GM18498 (cell line): ENCODE data around the gene ZYG11B.
A peak's percentile ranks its signal among the peaks of the same experiment; 100 is the strongest.
"Not testable (repeated sequence)": the region's sequence is repeated elsewhere in the genome, so short reads cannot be mapped to it uniquely, and the experiment has no call there.

ENCODE experiments used
- ATAC-seq: cut with Tn5 transposase; IDR thresholded peaks from one replicate; pipeline ENCODE4 v1.9.1; 2021; ENCODE audit warnings: mild to moderate bottlenecking, moderate library complexity; ENCODE audit not compliant: unreplicated experiment

The ZYG11B gene

DNA sequence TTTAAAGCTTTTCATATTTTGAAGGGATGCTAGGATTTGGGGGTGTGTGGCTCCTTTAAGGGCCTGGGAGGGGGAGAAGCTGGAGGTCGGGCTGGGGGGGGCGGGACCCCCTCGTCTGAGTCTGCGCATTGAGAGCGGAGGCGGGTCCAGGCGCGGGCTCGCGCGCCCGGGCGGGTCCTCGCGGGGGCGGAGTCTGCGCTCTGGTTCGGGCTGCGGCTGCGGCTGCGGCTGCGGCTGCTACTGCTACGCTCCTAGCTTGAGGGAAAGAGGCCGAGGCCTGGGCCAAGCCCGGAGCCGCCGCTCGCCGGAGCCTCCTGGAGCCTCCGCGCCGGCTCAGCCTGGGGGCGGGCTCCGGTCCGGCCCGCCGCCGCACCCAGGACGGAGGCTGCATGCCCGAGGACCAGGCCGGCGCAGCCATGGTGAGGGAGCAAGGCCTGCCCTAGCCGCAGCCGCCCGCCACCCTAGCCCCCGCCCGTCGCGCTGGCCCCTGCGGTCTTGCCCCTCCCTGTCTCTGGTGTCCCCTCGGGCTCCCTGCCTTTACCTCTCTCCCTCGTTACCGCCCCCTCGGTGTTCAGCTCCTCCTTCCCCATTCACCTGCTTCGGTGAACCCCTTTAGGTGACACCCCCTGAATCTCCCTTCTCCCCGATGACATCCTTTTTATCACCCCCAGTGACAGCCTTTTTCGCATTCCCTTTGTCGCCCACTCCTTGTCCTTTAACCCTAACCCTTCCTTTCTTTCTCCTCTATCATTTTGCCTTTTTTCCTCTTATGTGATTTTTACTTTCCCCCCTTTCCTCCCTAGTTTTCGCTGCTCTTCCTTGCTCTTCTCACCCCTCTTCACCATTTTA lies at the start of gene ZYG11B:
TSS of gene ZYG11B (plus strand) at position 189 of the 849 bp plus-strand sequence. CDS start at position 390, 201 bp downstream.
- ATAC-seq, result peak; percentile 95

DNA sequence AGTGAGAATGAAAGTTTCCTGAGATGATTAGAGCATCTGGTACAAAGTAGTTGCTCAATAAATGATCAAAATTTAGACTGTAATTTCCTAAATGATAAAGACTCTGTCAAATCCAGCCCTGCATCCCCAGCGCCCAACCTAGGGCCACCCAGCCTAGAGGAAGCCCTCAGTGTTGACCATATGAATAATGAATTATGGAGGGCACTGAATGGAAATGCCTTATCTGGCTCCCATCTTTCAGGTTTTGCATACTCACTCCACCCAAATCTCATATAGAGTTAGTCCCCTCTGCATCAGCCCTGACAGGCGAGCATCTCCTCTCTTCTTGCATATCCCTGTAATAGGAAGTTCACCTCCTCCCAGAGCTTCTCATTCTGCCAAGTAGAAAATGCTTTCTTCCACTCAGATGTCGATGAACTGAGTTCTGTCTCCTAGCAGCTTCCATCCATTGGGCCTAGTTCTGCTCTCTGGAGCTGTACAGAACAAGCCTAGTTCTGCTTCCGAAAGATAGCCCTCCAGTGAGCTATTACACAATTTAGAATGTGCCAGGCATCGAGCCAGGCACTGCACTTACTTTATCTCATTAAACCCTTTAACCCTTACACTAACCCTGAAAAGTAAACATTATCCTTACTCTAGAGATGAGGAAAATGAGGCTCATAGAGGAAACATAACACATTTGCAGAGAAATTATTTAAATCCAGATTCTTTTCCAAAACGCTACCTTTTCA lies 49.0 kb upstream of the ZYG11B start:
- no peak for ATAC-seq

DNA sequence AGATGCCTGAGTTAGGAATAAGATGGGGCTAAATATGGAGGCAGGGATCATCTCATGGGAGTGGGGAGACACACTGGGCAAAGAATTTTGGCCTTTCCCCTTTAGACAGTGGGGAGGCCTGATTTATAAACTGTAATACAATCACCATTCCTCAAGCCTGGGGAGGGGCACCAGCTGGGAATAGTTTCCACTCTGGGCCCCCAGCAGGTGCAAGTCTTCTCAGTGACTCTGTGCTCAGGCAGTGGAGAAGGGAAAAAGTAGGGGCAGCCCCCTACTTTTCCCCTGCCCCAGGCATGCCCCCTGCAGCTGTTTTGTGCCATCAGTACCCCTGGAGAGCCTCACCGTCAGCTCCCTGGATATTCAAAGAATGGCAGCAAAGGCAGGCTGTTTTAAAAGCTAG lies 47.2 kb upstream of the ZYG11B start:
- ATAC-seq, result no peak

DNA sequence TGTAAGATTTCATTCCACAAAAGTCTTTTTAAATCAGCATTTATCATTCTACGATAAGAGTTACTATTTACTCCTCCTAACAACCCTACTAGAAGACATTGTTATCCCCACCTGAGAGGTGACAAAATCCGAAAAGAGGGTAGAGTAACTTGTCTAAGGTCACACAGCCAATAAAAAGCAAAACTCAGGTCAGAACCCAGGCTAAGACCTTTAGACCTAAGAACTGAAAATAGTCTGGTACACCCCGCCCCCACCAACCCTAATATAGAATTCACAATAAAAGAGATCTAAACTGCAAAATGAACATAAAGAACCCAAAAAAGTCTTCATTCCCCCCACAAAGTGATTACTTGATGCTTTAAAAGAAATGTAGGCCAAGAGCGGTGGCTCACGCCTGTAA lies 46.8 kb upstream of the ZYG11B start:
- no peak for ATAC-seq

DNA sequence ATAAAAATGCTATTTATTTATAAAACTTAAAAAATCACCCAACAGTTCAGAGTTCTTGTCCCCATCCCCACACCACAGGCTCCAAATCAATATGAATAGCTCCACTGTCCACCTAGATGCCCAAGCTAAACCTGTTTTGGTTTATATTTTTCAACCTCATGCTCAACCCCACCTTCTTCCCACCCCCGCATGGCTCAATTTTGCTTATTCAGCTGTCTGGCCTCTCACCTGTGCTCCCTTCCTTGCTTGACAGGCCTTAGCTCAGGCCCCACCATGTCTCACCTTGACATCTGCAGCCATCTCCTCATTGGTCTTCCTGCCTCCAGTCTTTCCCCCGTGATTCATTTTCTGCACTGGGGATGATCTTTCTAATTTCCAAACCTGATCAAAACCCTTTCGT lies 45.9 kb upstream of the ZYG11B start:
- no peak for ATAC-seq

DNA sequence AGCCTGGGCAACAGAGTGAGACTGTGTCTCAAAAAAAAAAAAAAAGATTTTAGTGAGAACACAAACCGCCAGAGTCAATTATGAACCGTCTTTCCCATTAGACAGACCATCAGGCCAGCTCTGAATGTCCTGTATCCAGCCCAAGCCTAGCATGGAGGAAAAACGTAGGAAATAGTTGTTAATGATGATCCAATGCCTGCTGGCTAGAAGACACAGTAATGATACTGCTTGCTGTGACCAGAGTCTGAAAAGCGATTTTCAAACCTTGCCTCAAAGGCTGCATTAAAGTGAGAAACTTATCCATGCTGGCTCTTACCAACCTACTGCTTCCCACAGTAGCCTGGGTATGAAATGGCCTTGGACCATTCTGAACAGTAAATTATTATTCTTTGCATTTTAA lies 45.1 kb upstream of the ZYG11B start:
- ATAC-seq, result no peak

DNA sequence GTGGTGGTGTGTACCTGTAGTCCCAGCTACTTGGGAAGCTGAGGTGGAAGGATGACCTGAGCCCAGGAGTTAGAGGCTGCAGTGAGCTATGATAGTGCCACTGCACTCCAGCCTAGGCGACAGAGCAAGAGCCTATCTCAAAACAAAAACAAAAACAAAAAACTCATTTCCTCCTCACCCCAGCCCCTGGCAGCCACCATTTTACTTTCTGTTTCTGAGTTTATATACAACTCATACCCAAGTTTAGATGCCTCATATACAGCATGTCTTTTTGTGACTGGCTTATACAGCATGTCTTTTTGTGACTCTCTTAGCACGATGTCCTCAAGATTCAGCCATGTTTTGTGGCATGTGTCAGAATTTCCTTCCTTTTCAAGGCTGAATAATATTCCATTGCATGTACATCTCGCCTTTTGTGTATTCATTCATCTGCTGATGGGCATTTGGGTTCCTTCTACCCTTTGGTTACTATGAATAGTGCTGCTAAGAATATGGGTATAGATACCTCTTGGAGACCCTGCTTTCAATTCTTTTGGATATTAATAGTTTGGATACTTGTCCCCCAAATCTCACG lies 42.8 kb upstream of the ZYG11B start:
- no peak for ATAC-seq

DNA sequence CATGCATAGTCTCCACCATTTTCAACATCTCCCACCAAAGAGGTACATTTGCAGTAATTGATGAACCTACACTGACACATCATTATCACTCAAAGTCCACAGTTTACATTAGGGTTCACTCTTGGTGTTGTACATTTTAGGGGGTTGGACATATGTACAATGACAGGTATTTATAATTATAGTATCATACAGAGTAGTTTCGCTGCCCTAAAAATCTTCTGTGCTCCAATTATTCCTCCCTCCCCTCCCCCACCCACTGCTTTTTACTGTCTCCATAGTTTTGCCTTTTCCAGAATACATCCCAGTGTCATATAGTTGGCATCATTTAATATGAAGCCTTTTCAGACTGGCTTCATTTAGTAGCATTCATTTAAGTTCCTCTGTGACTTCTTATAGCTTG lies 41.7 kb upstream of the ZYG11B start:
- no peak for ATAC-seq

DNA sequence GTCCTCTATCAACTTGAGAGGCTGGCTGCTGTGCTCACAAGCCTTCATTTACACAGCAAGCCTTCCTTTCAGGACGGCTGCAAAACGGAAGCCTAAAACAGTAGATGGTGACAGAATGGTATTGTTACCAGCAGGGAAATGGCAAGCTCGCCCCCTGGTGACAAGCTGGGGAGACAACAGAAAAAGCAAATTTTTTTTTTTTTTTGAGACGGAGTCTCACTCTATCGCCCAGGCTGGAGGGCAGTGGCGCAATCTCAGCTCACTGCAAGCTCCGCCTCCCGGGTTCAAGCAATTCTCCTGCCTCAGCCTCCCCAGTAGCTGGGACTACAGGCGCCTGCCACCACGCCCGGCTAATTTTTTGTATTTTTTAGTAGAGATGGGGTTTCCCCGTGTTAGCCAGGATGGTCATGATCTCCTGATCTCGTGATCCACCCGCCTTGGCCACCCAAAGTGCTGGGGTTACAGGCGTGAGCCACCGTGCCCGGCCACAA lies 39.9 kb upstream of the ZYG11B start:
- peak; percentile 79 for ATAC-seq

DNA sequence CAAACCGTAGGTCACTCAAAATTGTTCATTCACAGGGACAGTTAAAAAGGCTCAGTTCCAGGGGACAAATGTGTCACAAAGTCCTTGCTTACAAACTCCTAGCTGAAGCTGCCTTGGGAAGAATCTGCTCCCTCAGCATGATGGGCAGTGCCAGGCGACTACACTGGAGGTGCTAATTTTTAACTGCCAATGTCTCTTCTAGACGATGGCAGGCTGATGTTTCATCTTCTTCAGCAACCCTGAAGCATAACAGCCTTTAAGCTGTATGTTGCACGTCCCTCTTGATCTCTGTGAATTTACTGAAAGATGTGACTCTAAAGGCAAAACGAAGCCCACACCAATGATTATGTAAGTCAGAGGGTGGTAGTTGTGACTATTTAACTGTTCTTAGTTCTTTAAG lies 39.4 kb upstream of the ZYG11B start:
- no peak for ATAC-seq

DNA sequence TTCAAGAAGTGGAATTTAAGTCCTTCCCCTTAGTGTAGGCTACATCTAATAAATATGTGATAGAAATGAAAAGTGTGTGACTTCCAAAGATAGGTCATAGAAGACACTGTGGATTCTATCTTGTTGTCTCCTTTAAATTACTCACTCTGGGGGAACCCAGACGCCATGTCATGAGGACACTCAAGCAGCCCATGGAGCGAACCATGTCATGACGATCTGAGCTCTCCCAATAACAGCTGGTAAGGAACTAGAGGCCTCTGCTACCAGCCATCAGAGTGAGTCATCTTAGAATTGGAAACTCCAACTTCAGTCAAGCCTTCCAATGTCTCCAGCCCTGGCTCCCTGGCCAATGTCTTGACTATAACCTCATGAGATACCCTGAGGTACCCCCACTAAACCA lies 34.4 kb upstream of the ZYG11B start:
- no peak for ATAC-seq

DNA sequence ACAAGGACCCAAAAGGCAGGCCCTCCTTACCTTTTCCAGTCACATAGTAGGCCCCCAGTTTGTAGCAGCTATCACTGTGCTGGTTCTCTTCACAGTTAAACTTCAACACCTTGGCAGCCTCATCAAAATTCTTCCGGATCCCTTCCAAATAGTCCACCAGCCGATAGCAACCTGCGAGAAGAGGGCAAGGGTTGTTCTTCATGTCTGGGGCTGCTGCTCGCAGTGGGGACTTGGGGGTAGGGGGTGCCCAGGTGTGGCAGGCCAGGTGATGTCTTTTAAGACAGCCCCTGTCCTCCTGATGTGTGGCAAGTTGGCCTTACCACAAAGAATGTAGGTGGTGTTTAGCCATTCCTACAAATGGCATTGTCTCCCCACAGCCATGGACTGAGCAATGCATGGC lies 33.6 kb upstream of the ZYG11B start:
- ATAC-seq, result no peak

DNA sequence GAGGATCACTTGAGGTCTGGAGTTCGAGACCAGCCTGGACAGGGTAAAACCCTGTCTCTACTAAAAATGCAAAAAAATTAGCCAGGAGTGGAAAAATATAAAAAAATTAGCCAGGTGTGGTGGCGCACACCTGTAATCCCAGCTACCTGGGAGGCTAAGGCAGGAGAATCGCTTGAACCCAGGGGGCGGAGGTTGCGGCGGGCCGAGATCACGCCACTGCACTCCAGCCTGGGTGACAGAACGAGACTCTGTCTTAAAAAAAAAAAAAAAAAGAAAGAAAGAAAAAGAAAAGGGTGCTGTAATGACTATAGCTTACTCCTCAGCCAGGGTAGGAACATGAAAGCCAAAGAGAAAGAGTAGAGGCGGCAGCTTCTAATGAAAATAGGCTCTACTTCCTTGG lies 32.9 kb upstream of the ZYG11B start:
- not testable (repeated sequence) for ATAC-seq

DNA sequence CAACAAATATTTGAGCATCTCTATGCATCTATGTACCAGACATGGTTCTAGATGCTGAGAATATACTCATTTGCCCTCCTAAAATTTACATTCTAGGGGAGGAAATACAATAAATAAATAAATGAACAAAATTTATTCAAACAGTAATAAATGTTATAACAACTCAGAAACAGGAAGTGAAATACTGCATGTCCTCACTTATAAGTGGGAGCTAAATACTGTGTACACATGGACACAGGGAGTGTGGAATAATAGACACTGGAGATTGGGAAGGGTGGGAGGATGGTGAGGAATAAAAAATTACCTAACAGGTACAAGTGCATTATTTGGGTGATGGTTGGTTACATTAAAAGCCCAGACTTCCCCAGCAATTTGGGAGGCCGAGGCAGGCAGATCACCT lies 32.4 kb upstream of the ZYG11B start:
- ATAC-seq, result no peak

DNA sequence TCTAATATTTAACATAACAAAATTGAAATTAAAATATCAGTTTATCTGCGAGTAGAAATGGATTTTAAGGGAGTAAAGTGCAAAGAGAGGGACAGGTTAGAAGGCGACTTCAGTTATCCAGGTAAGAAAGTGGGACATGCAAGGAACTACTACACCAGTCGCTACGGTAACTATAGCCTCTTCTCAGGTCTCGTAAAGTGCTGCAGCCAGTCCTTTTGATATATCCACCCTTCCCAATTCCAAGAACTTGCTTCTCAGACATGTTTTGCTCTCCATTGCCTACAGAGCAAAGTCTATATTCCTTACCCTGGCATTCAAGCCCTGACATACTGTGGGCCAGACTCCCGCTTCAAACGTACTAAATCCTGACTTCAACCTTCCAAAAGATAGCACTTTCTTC lies 30.6 kb upstream of the ZYG11B start:
- ATAC-seq, result no peak

DNA sequence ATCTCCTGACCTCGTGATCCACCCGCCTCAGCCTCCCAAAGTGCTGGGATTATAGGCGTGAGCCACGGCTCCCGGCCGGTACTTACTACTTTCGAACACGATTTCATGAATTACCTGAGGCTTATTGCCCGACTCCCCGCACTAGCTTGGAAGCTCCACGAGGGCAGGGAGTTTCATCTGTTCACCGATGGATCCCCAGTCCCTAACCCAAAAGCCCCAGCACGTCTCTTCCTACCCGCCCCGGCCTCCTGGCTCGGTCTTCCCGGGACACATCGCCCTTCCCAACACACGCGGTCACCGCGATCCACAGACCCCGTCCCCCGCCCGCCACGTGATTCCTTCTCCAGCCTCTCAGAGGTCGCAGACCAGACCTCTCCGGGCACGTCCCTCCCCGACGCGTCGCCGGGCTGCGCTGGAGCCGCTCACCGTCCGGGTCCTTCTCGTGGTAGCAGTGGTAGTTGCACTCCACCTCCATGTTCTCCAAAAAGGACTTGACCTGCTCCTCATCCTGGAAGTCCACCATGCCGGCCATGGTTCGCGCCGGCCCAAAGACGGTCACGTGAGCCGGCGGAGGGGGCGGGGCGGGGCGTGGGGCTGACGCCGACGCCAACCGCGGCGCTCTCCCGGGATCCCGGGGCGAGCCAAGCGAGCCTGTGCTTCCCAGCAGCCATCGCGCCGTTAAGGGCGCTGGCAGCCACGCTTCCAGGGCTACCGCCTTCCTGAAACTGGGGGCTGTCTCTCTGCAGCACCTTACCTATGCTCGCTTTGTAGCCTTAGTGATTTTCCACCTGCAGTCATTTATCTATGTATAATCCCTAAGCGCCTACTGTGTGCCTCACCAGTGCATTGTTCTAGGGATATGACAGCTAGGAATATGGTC lies 28.2 kb upstream of the ZYG11B start, which contains the start of gene COA7:
TSS of gene COA7 (minus strand) at position 553 of the 880 bp plus-strand sequence. CDS start at position 532, 21 bp downstream.
- ATAC-seq, result peak; percentile 49

DNA sequence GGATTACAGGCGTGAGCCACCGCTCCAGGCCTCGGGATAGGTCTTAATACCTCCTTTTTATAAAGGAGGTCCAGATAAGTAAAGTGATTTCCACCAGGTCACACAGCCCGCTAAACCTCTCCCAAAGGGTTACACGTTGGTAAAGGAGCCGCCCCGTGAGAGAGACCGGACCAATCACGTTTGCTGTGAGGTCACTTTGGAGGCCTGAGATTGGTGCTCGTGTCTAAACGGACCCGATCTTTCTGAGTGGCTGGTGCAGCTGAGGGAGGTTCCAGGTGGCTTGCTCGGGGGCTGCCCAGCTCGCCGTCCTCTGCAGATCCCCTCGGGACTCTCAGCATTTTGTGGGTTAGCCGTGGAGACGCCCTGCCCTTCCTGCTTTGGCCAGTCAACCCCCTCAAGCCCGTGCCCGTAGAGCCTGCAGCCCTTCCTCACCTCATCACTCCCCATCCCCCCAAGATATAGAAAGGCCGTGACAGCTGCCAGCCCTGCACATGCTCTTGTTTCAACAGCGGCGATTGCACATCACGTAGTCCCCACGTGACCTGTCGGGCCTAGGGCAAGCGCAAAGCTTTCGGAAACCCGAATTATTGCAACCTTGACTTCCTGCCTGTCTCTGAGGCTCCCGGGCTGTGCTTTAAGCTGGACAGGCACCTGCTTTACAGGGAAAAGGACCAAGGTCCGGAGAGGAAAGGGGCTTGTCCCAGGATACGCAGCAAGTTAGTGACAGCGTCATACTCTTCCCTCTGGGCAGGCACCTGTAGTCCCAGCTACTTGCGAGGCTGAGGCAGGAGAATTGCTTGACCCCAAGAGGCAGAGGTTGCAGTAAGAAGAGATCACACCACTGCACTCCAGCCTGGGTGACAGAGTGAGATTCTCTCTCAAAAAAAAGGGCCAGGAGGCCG lies 23.1 kb upstream of the ZYG11B start:
- ATAC-seq, result peak; percentile 89

DNA sequence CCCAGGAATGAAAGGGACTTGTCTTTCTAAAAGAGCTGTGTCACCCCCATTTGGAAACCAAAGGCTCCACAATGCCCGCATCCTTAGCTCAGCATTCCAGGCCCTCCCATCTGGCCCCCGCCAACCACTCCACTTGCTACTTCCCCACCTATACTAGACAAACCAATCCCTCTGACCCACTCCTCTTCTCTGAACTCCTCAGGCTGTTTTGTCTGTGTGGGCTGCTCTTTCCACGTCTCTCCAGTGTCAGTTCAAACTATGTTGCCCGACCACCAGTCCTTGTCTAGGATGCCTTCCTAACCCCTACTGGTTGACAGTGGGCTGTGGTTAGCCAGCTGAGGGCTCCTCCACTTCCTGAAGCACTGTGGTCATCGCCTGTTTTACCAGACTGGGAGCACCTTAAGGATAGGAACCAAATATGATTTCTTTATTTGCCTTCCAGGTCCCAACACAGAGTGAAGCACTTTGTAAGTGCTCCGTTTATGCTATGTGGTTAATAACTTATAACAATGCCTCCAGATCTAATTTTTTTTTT lies 20.1 kb upstream of the ZYG11B start:
- no peak for ATAC-seq
